MCF 10A (cell line): Measurements from ENCODE around the gene PDZRN3. TPM values are rescaled to one million over a fixed set of nuclear protein-coding genes. Genes with fewer than 3 reads are reported as not detected.
A peak's percentile ranks its signal among the peaks of the same experiment; 100 is the strongest.

Source experiments
- Bru-seq: library from RNA; stranded (reverse); fragments of 400-500 nt; gene quantifications from one replicate; lab custom pipeline; 2021; lab: Mats Ljungman, UMichigan
- BruChase-seq, 2 experiments: library from RNA; stranded (reverse); fragments of 400-500 nt; gene quantifications; one replicate each; lab custom pipeline; 2021; lab: Mats Ljungman, UMichigan
- BruUV-seq: library from RNA; stranded (reverse); fragments of 400-500 nt; replicated peaks from 2 replicates; lab custom pipeline; 2021; lab: Mats Ljungman, UMichigan
- CTCF ChIA-PET: fragments of 300-600 bp; sonication (Branson Sonifier 250); formaldehyde crosslinking; extraction: SDS; loops from one replicate; lab custom pipeline; 2021; ENCODE audit warnings: antibody characterized with exemption, inconsistent platforms; lab: Yijun Ruan, JAX
- POLR2A ChIA-PET: fragments of 300-600, 350-650 bp; sonication (Branson Sonifier 250); formaldehyde crosslinking; extraction: SDS; loops from one replicate; lab custom pipeline; 2020; ENCODE audit warnings: antibody characterized with exemption, inconsistent platforms; lab: Yijun Ruan, JAX
- DNase-seq: peaks from one replicate; pipeline ENCODE4 v3.0.0-alpha.2; 2018; ENCODE audit not compliant: unreplicated experiment
- H3K27ac Mint-ChIP-seq: one replicate; pipeline ENCODE4 v1.8.0; 2022; ENCODE audit warnings: mild to moderate bottlenecking, low read depth, mixed read lengths; ENCODE audit not compliant: unreplicated experiment
- H3K27me3 Mint-ChIP-seq: one replicate; pipeline ENCODE4 v1.8.0; 2022; ENCODE audit warnings: mixed read lengths; ENCODE audit not compliant: insufficient read depth, unreplicated experiment
- H3K36me3 Mint-ChIP-seq: one replicate; pipeline ENCODE4 v1.8.0; 2022; ENCODE audit warnings: mild to moderate bottlenecking, moderate library complexity, mixed read lengths; ENCODE audit not compliant: insufficient read depth, unreplicated experiment
- H3K4me1 Mint-ChIP-seq: one replicate; pipeline ENCODE4 v1.8.0; 2022; ENCODE audit warnings: mixed read lengths; ENCODE audit not compliant: insufficient read depth, unreplicated experiment
- H3K4me3 Mint-ChIP-seq: one replicate; pipeline ENCODE4 v1.8.0; 2022; ENCODE audit warnings: mild to moderate bottlenecking, moderate library complexity, mixed read lengths; ENCODE audit not compliant: unreplicated experiment
- H3K9me3 Mint-ChIP-seq: one replicate; pipeline ENCODE4 v1.8.0; 2022; ENCODE audit warnings: mixed read lengths; ENCODE audit not compliant: unreplicated experiment
- CTCF ChIP-seq: fragments of 200-600 bp; IDR thresholded peaks from one replicate; pipeline ENCODE4 v1.8.0; 2022; ENCODE audit warnings: antibody characterized with exemption, mild to moderate bottlenecking; ENCODE audit not compliant: unreplicated experiment
- intact Hi-C: fragments of 100-400 bp; cut with micrococcal nuclease; formaldehyde crosslinking; loops from 2 replicates; pipeline ENCODE4 v1.14.1; 2022
- long read RNA-seq: library from polyadenylated mRNA; stranded (forward); transcript quantifications from one replicate; pipeline ENCODE4 v2.0.0, GENCODE V29; 2022
- total RNA-seq: library from RNA; stranded (reverse); gene quantifications from 2 replicates; pipeline ENCODE4 v1.2.3, GENCODE V29; 2022

PDZRN3 gene
- not detected in 2 replicates for total RNA-seq
- Bru-seq, nascent RNA = not detected
- BruChase-seq, experiment 1, labeled RNA remaining after a 6-hour chase = percentile 2 among the genes with signal in this experiment
- BruChase-seq, experiment 2, labeled RNA remaining after a 2-hour chase = percentile 2 among the genes with signal in this experiment
- long read RNA-seq = 0 reads

- no peaks in the 10 kb centered on the region for H3K4me1 Mint-ChIP-seq
- POLR2A ChIA-PET = no interaction called here
- no peak for TF ChIP-seq CTCF
- CTCF ChIA-PET = no interaction called here
- no TSS peak for BruUV-seq
- no peaks in the 10 kb centered on the region for H3K9me3 Mint-ChIP-seq
- no peaks in the 10 kb centered on the region for H3K27me3 Mint-ChIP-seq
- peak; percentile 28 for DNase-seq
- no peak within 1 kb of the TSS for H3K27ac Mint-ChIP-seq
- no peaks in the 10 kb centered on the region for H3K36me3 Mint-ChIP-seq
- intact Hi-C loops = no loop called here
- peak within 1 kb of the TSS; percentile 63 for H3K4me3 Mint-ChIP-seq
These were observed at the start of gene PDZRN3 for GRCh38 chr3:73624821-73625665. Gene PDZRN3, minus strand, starts transcription at chr3:73624941.

GRCh38 chr3:73674280-73674679, 49.5 kb upstream of the PDZRN3 start:
- ChIA-PET CTCF (interaction anchor here (0.7 kb wide), 1 partner anchor 1581 kb away, joined by 3 read pairs; no protein-coding TSS in a partner anchor), POLR2A (no interaction called here)
- Mint-ChIP-seq H3K9me3 (peaks cover 6% of the 10 kb centered on the region), H3K27ac (no peak overlapping the region), H3K27me3 (no peaks in the 10 kb centered on the region), H3K4me1 (peaks cover 11% of the 10 kb centered on the region), H3K4me3 (no peak overlapping the region), H3K36me3 (no peaks in the 10 kb centered on the region)
- no peak for DNase-seq
- TF ChIP-seq CTCF = no peak
- intact Hi-C loops = no loop called here
- no TSS peak for BruUV-seq

GRCh38 chr3:73669260-73669659, 44.5 kb upstream of the PDZRN3 start:
- Mint-ChIP-seq H3K4me3 (no peak overlapping the region), H3K27me3 (no peaks in the 10 kb centered on the region), H3K4me1 (peaks cover 6% of the 10 kb centered on the region), H3K36me3 (no peaks in the 10 kb centered on the region), H3K27ac (no peak overlapping the region), H3K9me3 (no peaks in the 10 kb centered on the region)
- BruUV-seq = no TSS peak
- intact Hi-C loops = no loop called here
- ChIA-PET CTCF (no interaction called here), POLR2A (no interaction called here)
- DNase-seq = no peak
- TF ChIP-seq CTCF = no peak

- no peak for DNase-seq
- H3K27me3 Mint-ChIP-seq = no peaks in the 10 kb centered on the region
- H3K4me1 Mint-ChIP-seq = peaks cover 2% of the 10 kb centered on the region
- ChIA-PET POLR2A (no interaction called here), CTCF (interaction anchor here (0.7 kb wide), 1 partner anchor 1473 kb away, joined by 3 read pairs; no protein-coding TSS in a partner anchor)
- no TSS peak for BruUV-seq
- no peaks in the 10 kb centered on the region for H3K9me3 Mint-ChIP-seq
- intact Hi-C loops = no loop called here
- no peak for TF ChIP-seq CTCF
- no peak overlapping the region for H3K27ac Mint-ChIP-seq
- H3K4me3 Mint-ChIP-seq = no peak overlapping the region
- H3K36me3 Mint-ChIP-seq = no peaks in the 10 kb centered on the region
These were observed 43.6 kb upstream of the PDZRN3 start for GRCh38 chr3:73668391-73668790.
